HG03097 (cell line): Measurements from ENCODE around the gene MCUB.
A peak's percentile ranks its signal among the peaks of the same experiment; 100 is the strongest.
"Not testable (repeated sequence)": the region's sequence is repeated elsewhere in the genome, so short reads cannot be mapped to it uniquely, and the experiment has no call there.

Source experiments
- ATAC-seq: cut with Tn5 transposase; IDR thresholded peaks from one replicate; pipeline ENCODE4 v1.9.1; 2021; ENCODE audit not compliant: unreplicated experiment, low FRiP score

The MCUB gene

DNA sequence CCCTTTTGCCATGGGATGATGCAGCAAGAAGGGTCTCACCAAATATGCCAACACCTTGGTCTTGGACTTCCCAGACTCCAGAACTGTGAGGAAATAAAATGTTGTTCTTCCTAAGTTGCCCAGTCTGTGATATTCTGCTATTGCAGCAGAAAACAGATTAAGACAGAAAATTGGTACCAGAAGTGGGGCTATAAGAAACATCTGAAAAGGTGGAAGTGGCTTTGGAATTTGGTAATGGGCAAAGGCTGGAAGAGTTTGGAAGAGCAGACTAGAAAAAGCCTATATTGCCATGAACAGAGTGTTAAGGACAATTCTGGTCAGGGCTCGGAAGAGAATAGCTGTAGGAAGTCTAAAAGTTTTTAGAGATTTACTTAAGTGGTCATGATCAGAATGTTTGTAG, 115.8 kb downstream of the MCUB start:
- no peak for ATAC-seq

DNA sequence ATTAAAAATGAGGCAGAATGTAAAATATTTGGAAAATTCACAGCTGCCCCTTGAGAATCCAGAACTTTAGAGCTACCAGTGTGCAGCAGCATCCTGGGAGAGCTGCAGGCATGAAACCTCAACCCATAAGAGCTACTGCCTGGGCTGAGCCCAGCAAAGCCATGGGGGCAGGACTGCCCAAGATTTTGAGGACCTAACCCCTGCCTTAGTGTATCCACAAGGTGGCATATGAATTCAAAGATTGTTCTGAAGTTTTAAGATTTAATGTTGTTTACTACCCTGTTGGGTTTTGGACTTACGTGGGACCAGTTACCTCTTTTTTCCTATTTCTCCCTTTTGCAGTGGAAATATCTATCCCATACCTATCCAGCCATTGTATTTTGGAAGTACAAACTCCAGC, 116.8 kb downstream of the MCUB start:
- no peak for ATAC-seq

DNA sequence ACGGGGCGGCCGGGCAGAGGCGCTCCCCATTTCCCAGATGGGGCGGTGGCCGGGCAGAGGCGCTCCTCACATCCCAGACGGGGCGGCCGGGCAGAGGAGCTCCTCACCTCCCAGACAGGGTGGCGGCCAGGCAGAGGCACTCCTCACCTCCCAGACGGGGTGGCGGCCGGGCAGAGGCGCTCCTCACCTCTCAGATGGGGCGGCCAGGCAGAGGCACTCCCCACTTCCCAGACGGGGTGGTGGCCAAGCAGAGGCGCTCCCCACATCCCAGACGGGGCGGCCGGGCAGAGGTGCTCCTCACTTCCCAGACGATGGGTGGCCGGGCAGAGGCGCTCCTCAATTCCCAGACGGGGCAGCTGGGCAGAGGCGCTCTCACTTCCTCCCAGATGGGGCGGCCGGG, 118.4 kb downstream of the MCUB start:
- ATAC-seq = not testable (repeated sequence)

DNA sequence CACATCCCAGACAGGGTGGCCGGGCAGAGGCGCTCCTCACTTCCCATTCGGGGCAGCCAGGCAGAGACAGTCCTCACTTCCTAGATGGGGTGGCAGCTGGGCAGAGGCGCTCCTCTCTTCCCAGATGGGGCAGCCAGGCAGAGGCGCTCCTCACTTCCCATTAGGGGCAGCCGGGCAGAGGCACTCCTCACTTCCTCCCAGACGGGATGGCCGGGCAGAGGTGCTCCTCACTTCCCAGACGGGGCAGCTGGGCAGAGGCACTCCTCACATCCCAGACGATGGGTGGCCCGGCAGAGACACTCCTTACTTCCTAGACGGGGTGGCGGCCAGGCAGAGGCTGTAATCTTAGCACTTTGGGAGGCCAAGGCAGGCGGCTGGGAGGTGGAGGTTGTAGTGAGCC, 118.9 kb downstream of the MCUB start:
- not testable (repeated sequence) for ATAC-seq

DNA sequence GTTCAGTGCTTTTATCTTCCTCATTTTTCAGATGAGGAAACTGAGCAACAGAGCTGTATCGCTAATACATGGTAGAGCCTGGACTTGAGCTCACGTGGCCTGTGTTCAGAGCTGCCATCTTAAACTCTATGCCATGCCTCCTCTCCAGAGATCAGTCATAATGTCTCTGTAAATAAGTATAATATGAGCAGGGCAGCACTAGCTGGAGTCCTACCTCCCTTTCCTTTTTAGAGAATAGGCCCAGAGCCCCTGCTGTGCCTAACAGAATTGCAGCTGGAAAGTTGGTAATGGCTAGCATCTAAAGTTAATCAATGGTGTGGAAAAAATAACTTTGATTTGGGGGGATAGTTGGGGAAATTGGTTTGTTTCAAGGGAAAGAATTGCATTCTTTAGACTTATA, 122.8 kb downstream of the MCUB start:
- no peak for ATAC-seq

DNA sequence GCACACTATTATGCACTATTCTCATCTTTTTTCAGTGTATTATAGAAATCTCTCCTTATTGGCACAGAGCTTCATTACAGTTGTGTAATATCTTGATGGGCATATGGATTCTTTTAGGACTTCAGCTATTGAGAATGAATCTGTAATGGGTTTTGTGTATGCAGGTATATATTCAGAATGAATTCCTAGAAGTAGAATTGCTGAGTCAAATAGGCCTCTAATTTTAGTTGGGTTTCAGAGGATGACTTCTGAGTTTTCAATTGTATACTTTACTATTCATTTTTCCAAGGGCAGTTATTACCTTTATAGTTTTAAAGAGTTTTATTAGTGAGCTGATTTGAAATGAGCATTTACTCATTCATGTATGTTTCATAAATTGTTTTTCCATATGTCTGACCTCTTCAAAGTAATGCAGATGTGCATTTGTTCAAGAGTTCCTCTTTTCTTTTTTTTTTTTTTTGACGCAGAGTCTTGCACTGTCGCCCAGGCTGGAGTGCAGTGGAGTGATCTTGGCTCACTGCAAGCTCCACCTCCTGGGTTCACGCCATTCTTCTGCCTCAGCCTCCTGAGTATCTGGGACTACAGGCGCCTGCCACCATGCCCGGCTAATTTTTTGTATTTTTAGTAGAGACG, 123.7 kb downstream of the MCUB start:
- no peak for ATAC-seq

DNA sequence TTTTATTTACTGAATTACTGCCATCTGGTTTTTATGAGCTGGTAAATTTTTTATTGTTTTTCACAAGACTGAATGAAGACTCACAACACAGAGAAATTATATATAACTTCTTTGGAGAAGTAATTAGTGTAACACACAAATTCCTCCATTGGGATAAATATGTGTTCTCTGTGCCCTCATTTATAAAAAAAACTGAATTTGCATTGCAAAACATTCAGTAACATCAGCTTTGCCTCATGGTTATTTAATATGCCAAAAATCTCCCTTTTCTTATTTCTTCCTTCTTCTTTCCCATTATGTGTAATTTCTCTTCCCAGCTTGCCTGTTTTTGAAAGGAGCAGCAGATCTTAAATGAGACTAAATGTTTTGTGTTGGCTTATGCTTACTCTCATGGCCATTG, 124.7 kb downstream of the MCUB start:
- no peak for ATAC-seq

DNA sequence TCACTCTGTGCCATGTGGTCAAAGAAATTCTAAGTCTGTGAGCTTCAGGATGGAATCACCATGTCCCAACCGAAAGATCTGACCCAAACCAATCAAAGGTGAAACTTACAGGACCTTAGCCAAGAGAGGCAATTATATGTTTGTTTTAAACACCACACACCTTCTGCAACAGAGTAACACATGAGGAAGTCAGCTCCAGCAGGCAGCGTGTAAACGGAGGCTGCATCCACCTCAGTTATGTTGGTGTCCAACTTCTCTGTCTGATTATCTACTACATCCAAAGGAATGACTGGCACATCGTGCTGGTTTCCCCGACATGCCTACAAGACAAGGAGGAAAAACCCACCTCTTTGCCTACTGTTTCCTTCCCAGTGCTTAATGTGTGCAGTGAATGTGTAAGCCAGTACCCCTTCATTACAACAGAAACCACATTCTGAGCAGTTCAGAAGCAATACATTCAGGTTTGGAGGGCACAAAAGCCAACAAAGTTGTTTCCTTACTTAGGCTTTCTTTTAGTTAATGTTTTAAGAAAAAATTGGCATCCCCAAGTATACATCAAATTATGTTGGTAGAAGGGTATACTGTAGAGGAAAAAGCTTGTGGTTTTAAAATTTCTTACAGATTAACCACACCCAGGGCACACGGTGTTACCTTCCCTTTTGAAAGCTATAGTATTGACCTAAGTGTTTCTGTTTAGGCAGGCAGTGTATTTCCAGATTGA, 130.8 kb downstream of the MCUB start:
- peak; percentile 94 for ATAC-seq

DNA sequence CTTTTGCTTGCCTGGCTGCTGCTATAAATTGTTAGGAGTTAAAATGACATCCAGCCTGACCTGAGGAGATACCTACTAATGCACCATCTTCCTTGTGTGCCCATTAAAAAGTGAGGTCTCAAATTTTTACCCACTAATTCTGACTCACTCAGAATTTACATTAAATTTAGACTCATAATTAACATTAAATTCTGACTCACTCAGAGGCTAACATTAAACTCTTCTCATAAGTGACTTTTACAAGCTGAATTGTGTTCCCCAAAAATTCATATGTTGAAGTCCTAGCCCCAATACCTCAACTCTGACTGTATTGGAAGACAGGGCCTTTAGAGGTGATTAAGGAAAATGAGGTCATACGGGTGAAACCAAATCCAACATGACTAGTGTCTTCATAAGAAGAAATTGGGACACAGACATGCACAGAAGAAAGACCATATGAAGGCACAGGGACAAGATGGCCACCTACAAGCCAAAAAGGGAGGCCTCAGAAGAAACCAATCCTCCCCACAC, 131.4 kb downstream of the MCUB start:
- ATAC-seq = no peak

DNA sequence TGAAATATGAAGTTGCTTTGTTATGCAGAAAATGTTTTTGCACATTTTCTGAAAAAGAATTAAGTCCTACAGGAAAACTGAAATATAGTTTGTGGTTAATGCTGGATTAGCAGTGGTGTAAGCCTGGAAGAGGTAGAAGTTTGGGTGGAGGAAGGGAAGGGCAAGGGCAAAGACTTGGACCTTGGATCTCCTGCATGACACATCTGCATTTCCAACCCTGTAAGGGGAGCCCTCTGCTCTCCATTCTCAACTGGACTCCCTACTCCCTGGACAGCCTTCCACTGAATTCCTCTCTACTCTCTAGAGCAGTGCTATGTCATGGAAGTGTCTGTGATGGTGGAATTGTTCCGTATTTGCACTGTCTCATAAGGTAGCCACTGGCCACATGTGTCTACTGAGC, 138.6 kb downstream of the MCUB start:
- no peak for ATAC-seq

DNA sequence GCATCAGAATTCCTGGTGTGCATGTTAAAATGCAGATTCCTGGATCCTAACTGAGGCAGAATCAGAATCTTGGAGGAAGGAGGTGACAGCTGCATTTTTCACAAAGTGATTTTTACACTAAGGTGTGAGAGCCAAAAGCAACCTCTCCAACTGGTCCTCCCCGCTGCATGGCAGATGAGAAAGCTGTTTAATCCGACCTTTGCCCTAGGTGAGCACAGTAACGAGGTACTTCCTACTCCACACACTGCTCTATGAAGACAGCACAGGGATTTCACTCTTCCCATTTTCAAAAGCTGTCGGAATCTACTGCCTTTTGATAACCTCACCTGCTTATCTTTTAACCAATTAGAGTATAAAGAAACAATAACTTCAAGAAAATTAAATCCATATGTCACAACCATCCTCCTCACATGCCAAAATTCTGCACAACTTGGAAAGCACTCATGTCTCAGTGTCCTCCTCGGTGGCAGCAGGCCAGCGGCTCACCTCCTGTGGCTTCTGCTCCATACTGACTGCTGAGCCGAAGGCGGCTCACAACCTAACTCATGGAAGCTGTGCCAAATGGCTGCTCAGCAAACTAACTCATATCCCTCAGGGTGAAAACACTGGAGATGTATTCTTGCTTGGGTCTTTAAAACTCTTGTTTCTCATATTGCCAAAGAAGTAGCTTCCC, 139.6 kb downstream of the MCUB start:
- ATAC-seq = no peak

DNA sequence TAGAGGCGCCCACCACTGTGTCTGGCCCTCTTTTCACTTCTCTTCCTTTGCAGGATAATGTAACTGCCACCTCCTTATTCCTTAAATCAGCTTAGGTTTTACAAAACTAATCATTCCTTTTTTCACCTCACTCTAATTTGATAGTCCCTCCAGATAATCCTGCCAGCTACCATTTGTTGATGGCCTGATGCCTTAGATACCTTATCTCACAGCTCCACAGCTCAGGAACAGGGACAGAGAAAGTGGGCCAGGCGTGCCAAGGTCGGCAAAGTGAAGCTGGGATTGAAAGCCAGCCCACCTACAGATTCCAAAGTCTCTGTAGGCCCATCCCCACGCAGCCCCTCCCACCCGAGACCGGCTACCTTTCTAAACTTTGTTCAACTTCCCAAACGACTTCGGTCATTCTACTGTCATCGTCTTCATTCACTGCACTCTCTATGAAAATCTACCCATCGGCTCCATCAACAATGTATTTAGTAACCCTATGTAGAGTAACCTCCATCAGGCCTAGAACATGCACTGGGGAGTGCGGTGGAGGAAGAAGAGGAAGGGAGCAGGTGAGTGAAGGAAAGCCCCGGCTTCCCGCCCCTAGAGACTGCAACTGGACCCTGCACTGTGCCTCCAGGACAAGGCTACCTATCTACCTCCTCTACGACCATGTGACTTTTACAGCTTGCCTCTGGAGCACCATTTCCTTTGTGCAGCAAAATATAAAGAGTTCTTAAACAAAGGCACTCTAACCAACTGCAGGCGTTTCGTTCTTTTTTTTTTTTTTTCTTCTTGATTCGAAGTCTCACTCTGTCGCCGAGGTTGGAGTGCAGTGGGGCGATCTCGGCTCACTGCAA, 141.7 kb downstream of the MCUB start:
- no peak for ATAC-seq

DNA sequence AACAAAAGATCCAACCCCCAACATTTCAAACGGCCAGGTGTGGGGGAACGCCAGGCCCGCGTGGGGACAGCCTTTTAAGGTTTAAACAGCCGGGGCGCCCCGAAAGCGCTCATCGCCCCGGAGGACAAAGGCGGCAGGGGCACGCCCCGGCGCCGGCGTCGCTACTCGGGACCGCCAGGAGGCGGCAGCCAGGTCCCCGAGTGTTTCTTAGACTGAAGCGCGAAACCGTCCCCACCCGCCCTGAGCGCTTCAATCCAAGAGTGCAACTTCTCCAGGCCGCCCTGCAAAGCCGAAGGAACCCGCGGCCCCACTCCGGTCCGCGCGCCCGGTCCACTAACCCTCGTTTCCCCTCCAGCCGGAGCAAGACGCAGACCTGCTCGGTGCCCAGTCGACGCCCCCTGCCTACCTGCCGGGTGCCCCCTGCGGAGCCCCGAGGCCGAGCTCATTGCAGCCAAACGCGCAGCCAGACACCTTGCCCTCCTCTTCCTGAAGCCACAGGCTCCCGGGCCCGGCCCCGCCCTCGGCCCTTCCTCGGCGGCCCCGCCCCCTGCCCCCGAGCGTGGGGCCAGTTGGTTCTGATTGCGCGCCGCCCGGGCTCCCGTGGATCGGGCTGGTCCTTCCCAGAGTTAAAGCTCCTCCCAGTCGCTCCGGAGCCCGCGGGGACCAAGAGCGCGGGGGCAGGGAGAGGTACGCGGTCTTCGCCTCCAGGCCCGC, 143.1 kb downstream of the MCUB start, which contains the start of gene CASP6:
CASP6 (minus strand) TSS at position 496 of the 714 bp plus-strand sequence; CDS start at position 446, 50 bp downstream.
- ATAC-seq = peak; percentile 69

DNA sequence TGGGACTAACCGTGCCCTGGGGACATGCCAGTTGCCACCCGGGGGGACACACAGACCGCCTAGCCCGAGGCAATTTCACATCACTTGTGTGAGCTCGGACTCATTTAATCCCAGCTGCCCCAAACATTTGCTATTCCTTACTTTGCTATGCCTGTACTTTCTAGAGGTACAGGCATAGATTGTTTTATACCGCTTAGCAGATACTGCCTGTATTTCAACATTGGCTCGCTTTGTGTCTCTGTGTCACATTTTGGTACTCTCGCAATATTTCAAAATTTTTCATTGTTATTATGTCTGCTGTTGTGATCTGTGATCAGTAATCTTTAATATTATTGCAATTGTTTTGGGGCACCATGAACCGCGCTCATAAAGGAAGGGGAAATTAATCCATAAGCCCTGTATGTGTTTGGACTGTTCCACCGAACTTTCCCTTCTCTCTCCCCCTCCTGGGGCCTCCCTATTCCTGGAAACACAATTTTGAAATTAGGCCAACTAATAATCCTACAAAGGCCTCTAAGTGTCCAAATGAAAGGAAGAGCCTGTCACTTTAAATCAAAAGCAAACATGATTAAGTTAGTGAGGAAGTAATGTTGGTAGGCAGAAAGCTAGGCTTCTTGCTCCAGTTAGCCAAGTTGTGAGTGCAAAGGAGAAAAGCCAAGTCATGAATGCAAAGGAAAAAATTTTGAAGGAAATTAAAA, 143.8 kb downstream of the MCUB start:
- ATAC-seq = no peak

DNA sequence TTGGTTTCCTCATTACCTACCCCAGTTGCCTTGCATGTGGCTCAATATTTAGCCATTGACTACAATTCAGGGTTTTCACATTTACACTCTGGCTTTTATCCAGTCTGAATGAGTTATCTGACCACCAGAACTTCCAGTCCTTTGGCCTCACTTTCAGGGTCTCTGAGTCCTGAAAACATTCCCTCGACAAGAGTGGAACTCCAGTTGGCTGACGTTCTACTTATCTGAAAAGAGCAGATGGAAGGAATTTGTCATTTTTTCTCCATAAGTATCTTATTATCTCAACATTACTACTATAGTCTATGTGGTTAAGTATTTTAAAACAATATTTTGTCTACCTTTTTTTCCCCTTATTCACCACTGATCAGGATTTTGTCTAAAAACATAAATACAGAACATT, 148.4 kb downstream of the MCUB start:
- ATAC-seq = no peak

DNA sequence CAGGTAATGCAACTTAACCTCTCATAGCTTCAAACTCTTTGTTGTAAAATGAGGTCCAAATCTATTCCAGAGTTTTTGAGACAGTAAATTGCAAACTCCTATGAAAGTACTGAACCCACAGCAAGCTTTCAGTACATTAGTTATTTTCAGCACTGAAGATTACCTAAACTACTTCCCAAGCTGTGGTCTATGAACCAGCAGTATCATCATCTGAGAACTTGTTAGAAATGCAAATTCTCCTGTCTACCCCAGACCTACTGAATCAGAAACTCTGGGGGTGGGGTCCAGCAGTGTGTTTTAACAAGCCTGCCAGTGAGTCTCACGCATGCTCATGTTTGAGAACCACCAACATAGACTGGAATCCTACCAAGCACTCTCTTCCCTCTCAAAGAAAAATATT, 148.9 kb downstream of the MCUB start:
- no peak for ATAC-seq

DNA sequence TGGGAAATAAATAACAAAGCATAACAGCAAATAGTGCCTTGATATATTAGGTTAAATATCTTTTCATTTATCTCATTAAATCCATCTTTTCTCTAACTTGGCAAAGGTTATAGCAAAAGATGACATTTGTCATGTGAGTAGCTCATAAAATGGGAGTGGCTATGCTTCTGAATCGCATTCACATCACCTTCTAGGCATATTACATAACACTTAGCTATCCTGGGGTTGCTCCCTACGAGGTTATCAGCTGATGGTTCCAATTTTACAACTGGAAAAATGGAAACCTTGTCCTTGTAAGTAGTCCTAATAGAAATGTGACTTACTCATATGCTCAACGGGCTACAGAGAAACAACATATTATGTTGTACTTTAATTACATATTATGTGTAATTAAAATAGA, 153.5 kb downstream of the MCUB start:
- ATAC-seq = no peak

DNA sequence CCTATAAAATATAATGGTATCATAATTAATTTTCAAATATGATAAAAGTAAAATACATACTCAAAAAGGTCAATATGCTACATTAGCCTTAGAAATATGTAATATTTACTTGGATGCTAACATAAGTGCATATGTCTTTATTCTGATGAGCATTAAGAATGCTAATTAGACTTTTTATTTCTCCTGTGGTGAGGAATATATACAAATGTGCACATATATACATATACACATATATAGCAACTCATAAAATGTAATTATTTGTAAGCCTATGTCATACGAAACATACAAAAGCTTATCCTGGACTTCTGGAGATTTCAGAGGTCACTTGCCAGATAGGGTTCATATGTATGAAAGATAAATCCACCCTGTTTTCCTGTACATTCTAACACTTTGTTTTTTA, 158.7 kb downstream of the MCUB start:
- no peak for ATAC-seq

DNA sequence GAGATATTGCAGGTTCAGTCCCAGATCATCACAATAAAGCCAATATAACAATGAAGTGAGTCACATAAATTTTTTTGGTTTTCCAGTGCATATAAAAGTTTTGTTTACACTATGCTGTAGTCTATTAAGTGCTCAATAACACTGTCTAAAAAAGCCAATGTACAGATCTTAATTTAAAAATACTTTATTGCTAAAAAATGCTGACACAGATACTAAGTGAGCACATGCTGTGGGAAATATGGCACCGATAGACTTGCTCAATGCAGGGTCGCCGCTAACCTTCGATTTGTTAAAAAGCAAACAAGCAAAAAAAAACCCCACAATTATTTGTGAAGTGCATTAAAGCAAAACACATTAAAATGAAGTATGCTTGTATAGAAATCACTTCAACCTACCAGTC, 159.6 kb downstream of the MCUB start:
- no peak for ATAC-seq

DNA sequence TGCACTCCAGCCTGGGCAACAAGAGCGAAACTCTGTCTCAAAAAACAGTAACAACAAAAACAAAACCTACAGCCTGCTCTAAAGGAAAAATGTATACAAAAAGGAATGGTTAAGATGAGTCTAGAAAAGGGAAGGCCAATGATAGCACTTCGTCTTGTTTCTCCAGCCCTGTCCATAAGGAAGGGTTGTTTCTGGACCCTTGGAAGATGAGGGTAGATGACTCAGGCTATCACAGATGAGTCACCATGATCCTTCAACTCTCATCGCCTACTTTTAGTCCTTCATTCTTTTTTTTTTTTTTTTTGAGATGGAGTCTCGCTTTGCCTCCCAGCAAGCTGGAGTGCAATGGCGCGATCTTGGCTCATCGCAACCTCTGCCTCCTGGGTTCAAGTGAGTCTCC, 161.0 kb downstream of the MCUB start:
- ATAC-seq = no peak
